Measurements from ENCODE around the gene KIAA0232. TPM values are rescaled to one million over a fixed set of nuclear protein-coding genes. Genes with fewer than 3 reads are reported as not detected.

The KIAA0232 gene, protein sequence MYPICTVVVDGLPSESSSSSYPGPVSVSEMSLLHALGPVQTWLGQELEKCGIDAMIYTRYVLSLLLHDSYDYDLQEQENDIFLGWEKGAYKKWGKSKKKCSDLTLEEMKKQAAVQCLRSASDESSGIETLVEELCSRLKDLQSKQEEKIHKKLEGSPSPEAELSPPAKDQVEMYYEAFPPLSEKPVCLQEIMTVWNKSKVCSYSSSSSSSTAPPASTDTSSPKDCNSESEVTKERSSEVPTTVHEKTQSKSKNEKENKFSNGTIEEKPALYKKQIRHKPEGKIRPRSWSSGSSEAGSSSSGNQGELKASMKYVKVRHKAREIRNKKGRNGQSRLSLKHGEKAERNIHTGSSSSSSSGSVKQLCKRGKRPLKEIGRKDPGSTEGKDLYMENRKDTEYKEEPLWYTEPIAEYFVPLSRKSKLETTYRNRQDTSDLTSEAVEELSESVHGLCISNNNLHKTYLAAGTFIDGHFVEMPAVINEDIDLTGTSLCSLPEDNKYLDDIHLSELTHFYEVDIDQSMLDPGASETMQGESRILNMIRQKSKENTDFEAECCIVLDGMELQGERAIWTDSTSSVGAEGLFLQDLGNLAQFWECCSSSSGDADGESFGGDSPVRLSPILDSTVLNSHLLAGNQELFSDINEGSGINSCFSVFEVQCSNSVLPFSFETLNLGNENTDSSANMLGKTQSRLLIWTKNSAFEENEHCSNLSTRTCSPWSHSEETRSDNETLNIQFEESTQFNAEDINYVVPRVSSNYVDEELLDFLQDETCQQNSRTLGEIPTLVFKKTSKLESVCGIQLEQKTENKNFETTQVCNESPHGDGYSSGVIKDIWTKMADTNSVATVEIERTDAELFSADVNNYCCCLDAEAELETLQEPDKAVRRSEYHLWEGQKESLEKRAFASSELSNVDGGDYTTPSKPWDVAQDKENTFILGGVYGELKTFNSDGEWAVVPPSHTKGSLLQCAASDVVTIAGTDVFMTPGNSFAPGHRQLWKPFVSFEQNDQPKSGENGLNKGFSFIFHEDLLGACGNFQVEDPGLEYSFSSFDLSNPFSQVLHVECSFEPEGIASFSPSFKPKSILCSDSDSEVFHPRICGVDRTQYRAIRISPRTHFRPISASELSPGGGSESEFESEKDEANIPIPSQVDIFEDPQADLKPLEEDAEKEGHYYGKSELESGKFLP (N-terminal part only)
- 10 to 100 TPM; 16.1 to 16.5 TPM for total RNA-seq

- peak; percentile 91 for DNase-seq
- CTCF ChIA-PET = interaction anchor here (0.6 to 3.1 kb wide), 8 partner anchors 10 to 126 kb away, joined by 3 to 11 read pairs (median 3); no protein-coding TSS in a partner anchor
These were observed at the start of gene KIAA0232 for GRCh38 chr4:6782147-6782845. Gene KIAA0232 (plus strand): TSS chr4:6782727. CDS start chr4:6824454, 41,727 bp downstream.

DNA sequence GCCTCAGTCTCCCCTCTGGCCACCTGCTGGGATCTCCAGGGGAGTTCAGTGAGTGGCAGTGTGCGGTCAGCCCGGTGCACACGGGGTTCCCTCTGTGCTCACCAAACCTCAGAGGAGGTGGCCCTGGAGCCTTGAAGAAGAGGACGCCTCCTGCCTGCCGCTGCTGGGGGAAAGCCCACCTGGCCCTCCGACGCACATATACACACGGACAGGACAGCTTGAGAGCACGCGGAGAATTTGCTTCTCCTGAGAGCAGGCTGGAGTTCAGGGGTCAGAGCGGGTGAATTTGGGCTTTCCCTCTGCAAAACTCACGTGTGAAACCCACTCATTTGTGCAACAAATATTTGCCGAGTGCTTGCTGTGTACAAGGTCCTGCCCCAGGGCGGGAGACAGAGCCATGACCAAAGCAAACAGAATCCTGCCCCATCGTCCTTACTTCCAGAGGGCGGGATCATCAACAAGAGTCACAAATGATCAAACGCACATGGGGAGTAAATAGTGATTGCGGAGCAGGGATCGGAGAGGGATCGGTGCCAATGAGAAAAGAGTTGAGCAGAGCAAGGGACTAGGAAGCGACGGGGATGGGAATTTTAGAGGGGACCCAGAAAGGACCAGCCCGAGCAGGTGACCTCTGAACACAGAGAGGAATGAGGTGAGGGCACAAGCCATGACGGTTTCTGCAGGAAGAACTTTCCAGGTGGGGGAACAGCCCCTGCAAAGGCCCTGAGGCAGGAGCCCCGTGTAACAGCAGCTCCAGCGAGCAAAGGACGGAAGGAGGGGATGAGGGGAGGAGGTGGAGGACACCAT lies 49.0 kb upstream of the KIAA0232 start:
- H3K4me3 Mint-ChIP-seq = no peak overlapping the region
- ChIA-PET CTCF (interaction anchor here (1.0 to 1.1 kb wide), 2 partner anchors 13 to 48 kb away, joined by 3 read pairs; no protein-coding TSS in a partner anchor), POLR2A (no interaction called here)
- no peaks in the 10 kb centered on the region for H3K4me1 Mint-ChIP-seq (ENCODE audit: low read depth)
- H3K9me3 Mint-ChIP-seq = no peaks in the 10 kb centered on the region
- H3K27ac Mint-ChIP-seq = no peak overlapping the region
- H3K27me3 Mint-ChIP-seq = no peaks in the 10 kb centered on the region
- DNase-seq = no peak
- H3K36me3 Mint-ChIP-seq = no peaks in the 10 kb centered on the region
- intact Hi-C loops (cut with micrococcal nuclease) = no loop called here

More at GRCh38 chr4:6782147-6782845, at the start of gene KIAA0232:
- POLR2A ChIA-PET = interaction anchor here (1.7 to 2.4 kb wide), 2 partner anchors 13 to 127 kb away, joined by 5 to 9 read pairs; partner anchors contain the start of gene TBC1D14
- H3K27me3 Mint-ChIP-seq = no peaks in the 10 kb centered on the region
- intact Hi-C loops (cut with micrococcal nuclease) = loop anchor here (1.0 to 2.0 kb wide), 4 partner anchors 73 to 205 kb away; a partner anchor contains a TSS
- peaks cover 45% of the 10 kb centered on the region for H3K4me1 Mint-ChIP-seq (ENCODE audit: low read depth)
- H3K4me3 Mint-ChIP-seq = peak within 1 kb of the TSS; percentile 80
- H3K9me3 Mint-ChIP-seq = no peaks in the 10 kb centered on the region
- H3K27ac Mint-ChIP-seq = peak within 1 kb of the TSS; percentile 77
- peaks cover 2% of the 10 kb centered on the region for H3K36me3 Mint-ChIP-seq

DNA sequence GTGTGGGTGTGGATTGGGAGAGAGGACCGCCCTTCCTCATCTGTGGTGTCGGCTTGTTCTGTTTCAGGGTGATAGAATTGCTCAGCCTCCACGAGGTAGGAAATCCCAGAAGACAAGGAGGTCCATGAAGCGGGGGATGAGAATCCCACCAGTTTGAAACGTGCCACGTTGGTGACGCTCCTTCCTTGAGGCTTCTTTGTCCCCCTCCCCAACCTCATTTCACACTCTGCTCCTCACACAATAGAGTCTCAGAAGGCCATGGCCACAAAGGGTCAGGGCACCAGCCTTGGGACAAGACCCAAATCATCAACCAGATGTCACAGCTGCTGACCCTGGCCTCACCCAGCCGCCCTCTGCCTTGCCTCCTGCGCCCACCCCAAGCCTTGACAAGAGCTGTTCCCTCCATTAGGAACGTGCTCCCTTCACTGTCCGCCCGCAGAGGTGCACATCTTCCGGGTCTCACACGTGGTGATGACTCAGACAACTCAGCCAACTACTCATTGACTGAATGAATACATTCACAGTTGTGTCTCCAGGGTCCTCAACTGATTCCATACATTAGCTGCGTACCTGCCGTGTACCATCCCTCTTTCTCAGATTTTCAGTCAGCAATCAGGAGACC lies 48.3 kb upstream of the KIAA0232 start:
- intact Hi-C loops (cut with micrococcal nuclease) = no loop called here
- no peaks in the 10 kb centered on the region for H3K4me1 Mint-ChIP-seq (ENCODE audit: low read depth)
- H3K36me3 Mint-ChIP-seq = no peaks in the 10 kb centered on the region
- H3K27ac Mint-ChIP-seq = no peak overlapping the region
- POLR2A ChIA-PET = no interaction called here
- no peaks in the 10 kb centered on the region for H3K27me3 Mint-ChIP-seq
- H3K4me3 Mint-ChIP-seq = no peak overlapping the region
- no peak for DNase-seq
- no peaks in the 10 kb centered on the region for H3K9me3 Mint-ChIP-seq
- CTCF ChIA-PET = interaction anchor here (1.1 kb wide), 1 partner anchor 14 kb away, joined by 3 read pairs; no protein-coding TSS in a partner anchor

DNA sequence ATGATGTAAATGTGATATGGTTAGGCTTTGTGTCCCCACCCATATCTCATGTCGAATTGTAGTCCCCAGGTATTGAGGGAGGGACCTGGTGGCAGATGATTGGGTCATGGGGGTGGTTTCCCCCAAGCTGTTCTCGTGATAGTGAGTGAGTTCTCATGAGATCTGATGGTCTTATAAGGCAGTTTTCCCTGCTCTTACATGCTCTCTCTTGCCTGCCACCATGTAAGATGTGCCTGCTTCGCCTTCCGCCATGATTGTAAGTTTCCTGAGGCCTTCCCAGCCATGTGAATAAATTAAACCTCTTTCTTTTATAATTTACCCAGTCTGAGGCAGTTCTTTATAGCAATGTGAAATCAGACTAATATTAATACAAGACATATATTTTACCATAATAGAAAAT lies 42.6 kb upstream of the KIAA0232 start:
- no peak overlapping the region for H3K27ac Mint-ChIP-seq
- CTCF ChIA-PET = no interaction called here

DNA sequence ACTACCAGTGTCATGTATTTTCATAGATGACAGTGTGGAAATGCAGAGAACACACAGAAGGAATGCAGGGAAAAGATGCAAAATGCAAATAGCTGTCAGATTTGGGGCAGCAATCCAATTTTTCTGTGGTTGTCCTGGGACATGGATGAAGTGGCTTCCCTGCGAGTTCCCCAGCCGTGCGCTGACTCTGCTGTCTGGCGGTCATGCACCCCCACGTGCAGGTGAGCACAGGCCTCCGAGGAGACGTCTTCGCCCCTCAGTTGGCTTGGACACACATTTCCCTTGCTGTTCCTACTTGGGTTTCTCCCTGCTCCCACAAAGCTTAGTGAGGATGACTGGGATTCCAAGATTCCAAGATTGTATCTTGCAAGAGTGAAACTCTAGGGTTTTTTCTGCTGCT lies 42.2 kb upstream of the KIAA0232 start:
- Mint-ChIP-seq H3K27ac (no peak overlapping the region), H3K4me3 (no peak overlapping the region), H3K4me1 (ENCODE audit: low read depth) (peaks cover 12% of the 10 kb centered on the region), H3K27me3 (no peaks in the 10 kb centered on the region), H3K9me3 (peaks cover 6% of the 10 kb centered on the region), H3K36me3 (no peaks in the 10 kb centered on the region)
- CTCF ChIA-PET = no interaction called here
- DNase-seq = no peak
- intact Hi-C loops (cut with micrococcal nuclease) = no loop called here
- POLR2A ChIA-PET = no interaction called here

More for the DNA sequence above, 42.6 kb upstream of the KIAA0232 start:
- Mint-ChIP-seq H3K4me3 (no peak overlapping the region), H3K36me3 (no peaks in the 10 kb centered on the region), H3K27me3 (no peaks in the 10 kb centered on the region), H3K9me3 (peaks cover 6% of the 10 kb centered on the region), H3K4me1 (ENCODE audit: low read depth) (peaks cover 12% of the 10 kb centered on the region)
- POLR2A ChIA-PET = no interaction called here
- intact Hi-C loops (cut with micrococcal nuclease) = no loop called here
- DNase-seq = no peak

- Mint-ChIP-seq H3K4me1 (ENCODE audit: low read depth) (peaks cover 12% of the 10 kb centered on the region), H3K27me3 (no peaks in the 10 kb centered on the region), H3K9me3 (peaks cover 6% of the 10 kb centered on the region), H3K36me3 (no peaks in the 10 kb centered on the region), H3K4me3 (no peak overlapping the region), H3K27ac (no peak overlapping the region)
- no peak for DNase-seq
- ChIA-PET POLR2A (no interaction called here), CTCF (no interaction called here)
- intact Hi-C loops (cut with micrococcal nuclease) = loop anchor here (2.0 kb wide), 1 partner anchor 46 kb away; no protein-coding TSS in a partner anchor
These were observed 40.0 kb upstream of the KIAA0232 start for GRCh38 chr4:6742507-6742906.

GRCh38 chr4:6742989-6743388 lies 39.5 kb upstream of the KIAA0232 start:
- ChIA-PET POLR2A (no interaction called here), CTCF (interaction anchor here (0.8 kb wide), 1 partner anchor 220 kb away, joined by 3 read pairs; no protein-coding TSS in a partner anchor)
- Mint-ChIP-seq H3K4me1 (ENCODE audit: low read depth) (peaks cover 12% of the 10 kb centered on the region), H3K27ac (no peak overlapping the region), H3K27me3 (no peaks in the 10 kb centered on the region), H3K4me3 (no peak overlapping the region), H3K9me3 (peaks cover 6% of the 10 kb centered on the region), H3K36me3 (no peaks in the 10 kb centered on the region)
- intact Hi-C loops (cut with micrococcal nuclease) = loop anchor here (2.0 kb wide), 1 partner anchor 46 kb away; no protein-coding TSS in a partner anchor
- no peak for DNase-seq

GRCh38 chr4:6746721-6747293 lies 35.7 kb upstream of the KIAA0232 start:
- Mint-ChIP-seq H3K9me3 (no peaks in the 10 kb centered on the region), H3K4me3 (no peak overlapping the region), H3K27me3 (no peaks in the 10 kb centered on the region), H3K36me3 (no peaks in the 10 kb centered on the region), H3K4me1 (ENCODE audit: low read depth) (peaks cover 18% of the 10 kb centered on the region), H3K27ac (no peak overlapping the region)
- DNase-seq = no peak
- ChIA-PET CTCF (no interaction called here), POLR2A (no interaction called here)
- intact Hi-C loops (cut with micrococcal nuclease) = no loop called here

DNA sequence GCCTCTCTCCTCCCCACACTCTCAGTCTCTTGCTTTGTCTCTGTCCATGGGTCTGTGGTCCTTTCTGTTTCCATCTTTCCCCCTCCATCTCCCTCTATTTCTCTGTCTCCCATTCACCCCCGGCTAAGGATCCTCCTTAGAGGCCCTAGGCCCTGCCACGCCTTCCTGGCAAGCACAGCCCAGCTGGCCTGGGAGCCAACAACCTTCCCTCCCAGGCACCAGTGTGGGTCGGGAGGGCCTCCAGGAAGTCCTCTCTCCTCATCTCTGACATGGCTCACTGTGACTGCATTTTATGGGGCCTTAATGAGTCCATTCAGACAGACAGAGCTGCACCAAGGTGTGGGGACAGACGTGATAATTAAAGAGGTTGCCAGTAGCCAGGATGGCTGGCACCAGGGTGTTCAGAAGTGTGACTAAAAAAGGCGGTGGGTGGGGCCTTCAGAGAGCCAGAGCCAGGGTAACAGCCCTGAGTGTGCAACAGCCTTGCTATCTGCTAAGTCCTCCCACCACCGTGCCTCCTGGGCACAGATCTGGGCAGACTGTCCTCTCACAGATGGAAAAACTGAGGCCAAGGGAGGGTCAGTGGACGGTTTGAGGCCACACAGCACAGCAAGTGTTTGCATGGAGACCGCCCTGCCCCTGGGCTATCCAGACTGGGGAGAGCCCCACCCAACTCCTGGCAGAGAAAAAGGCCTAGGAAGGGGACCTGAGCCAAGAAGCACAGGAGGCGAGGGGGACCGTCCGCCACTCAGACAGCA lies 35.1 kb upstream of the KIAA0232 start:
- Mint-ChIP-seq H3K4me3 (no peak overlapping the region), H3K36me3 (no peaks in the 10 kb centered on the region), H3K4me1 (ENCODE audit: low read depth) (peaks cover 16% of the 10 kb centered on the region), H3K27me3 (no peaks in the 10 kb centered on the region), H3K27ac (no peak overlapping the region), H3K9me3 (no peaks in the 10 kb centered on the region)
- ChIA-PET POLR2A (no interaction called here), CTCF (interaction anchor here (0.9 kb wide), 1 partner anchor 19 kb away, joined by 3 read pairs; no protein-coding TSS in a partner anchor)
- DNase-seq = no peak
- intact Hi-C loops (cut with micrococcal nuclease) = no loop called here

GRCh38 chr4:6748286-6748685 lies 34.2 kb upstream of the KIAA0232 start:
- peaks cover 13% of the 10 kb centered on the region for H3K4me1 Mint-ChIP-seq (ENCODE audit: low read depth)
- no peaks in the 10 kb centered on the region for H3K27me3 Mint-ChIP-seq
- intact Hi-C loops (cut with micrococcal nuclease) = no loop called here
- ChIA-PET POLR2A (no interaction called here), CTCF (interaction anchor here (0.9 kb wide), 1 partner anchor 19 kb away, joined by 3 read pairs; no protein-coding TSS in a partner anchor)
- no peak overlapping the region for H3K4me3 Mint-ChIP-seq
- no peak for DNase-seq
- no peaks in the 10 kb centered on the region for H3K36me3 Mint-ChIP-seq
- H3K9me3 Mint-ChIP-seq = no peaks in the 10 kb centered on the region
- no peak overlapping the region for H3K27ac Mint-ChIP-seq

All from activated CD4-positive, alpha-beta memory T cell treated with anti-CD3 and anti-CD28 coated beads for 36 hours (primary cell).